Stimulated activated naive CD4-positive, alpha-beta T cell (primary cell): Measurements from ENCODE around the gene OPRM1.

Experiments
- DNase-seq, 6 experiments: peaks; one replicate each; lab custom pipeline; 2025; lab: John Stamatoyannopoulos, UW

Gene OPRM1

DNA sequence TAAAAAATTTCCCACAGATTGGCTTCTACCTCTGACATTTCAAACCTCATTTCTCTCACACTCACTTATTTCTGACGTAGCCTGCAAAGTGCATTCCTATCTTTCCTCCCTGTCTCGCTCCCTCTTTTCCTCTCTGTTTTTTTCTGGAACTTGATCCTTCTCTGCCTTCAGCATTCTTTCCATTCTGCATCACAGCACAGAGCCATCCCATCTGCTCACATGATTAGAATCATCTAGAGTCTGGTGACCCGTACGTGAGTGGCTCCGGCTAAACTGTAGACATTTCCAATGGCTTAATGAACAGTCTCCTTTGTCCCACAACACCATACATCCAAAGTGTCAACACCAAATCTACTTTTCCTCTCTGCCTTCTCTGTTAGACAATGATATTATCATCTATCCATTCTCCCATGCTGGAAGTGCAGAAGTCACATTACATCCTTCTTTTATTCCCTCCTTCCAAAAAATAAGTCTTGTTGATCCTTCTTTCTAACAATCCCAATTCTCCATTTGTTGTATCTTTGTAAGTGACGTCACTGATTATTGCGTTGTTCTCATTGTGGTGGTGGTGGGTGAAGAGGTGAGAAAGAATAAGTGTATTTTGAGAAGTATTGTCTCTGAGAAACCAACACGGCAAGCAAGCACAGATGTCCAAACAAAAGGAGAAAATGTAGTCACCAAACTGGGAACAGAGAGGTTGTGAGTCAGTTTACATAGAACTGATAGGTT lies 41.6 kb downstream of the OPRM1 start:
- DNase-seq: no peak

DNA sequence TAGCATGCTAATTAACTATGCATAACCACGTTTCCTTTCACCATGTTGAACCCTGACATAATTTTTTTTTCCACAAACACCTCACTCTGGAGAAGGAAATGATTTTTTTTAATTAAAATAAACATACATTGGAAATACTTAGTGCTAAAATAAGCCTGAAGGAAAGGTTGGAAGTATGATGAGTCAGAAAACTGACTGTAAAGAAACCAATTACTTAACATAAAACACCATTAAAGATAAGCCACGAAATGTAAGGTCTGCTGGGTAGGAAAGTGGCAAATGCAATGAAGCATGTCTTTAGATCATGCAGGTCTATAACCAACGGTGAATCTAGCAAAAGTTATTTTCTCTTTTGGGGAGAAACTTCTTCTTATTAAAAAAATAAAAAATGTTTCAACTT lies 47.5 kb downstream of the OPRM1 start:
- no peak for DNase-seq

DNA sequence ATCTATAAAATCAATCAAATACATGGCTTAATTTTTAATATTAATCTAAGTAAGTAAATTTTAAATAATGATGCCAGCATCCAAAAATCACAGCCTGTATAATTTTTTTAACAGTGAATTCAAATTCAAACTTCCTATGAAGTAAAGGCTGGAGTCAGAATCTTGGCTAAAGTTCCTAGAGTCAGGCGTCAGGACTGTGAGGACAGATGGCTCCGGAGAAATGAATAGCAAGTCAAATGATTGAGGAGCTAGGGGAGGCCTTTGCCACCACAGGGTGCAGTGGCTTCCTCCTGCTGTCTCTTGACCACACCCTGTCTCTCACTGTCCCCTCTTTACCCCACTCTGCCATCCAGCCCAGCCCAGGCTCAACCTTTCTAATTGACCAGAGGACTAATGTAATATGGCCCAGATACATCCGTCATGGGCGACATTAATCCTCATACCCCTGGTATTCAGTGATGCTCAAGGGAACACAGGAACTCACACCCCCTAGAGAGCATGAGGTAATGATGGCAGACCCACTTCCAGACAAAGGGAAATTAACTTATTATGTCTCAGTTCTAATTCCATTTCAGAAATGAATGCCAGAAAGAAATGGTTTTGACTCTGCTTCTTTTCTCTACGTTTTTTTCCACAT lies 53.4 kb downstream of the OPRM1 start:
- no peak for DNase-seq

DNA sequence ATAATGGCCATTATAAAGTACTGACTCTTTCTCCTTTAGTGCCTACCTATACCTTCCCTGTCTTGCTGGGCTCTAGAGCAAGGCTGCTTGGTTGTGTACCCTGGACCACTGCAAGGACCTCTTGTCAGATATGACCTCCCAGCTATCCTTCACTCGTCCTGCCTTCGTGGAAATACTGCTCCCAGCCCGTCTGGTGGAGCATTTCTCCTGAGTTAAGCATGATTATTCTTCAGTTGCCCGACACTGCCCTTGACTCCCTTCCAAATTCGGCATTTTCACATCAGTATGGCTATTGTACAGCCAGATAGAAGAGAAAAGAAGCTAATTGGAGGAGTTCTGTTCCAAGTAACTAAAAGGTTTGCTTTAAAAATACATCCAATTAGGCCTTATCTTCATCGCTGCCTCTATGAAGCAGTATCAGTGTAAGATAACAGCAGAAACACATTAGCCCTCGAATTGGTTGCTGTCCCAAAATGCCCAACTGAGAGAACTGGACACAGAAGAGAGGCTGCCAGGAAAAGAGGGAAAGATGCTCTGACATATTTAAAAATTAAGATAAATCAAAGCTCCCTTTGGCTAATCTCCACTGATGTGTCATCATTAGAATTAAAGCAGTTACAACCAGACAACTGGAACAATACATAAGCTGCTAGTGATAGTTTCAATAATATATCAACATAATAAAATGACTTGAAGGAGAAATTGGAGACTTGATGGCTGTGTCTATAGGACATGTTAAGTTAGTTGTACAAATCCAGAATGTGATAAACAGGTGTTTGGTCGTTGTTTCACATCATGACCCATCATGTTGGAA lies 54.4 kb downstream of the OPRM1 start:
- no peak for DNase-seq

DNA sequence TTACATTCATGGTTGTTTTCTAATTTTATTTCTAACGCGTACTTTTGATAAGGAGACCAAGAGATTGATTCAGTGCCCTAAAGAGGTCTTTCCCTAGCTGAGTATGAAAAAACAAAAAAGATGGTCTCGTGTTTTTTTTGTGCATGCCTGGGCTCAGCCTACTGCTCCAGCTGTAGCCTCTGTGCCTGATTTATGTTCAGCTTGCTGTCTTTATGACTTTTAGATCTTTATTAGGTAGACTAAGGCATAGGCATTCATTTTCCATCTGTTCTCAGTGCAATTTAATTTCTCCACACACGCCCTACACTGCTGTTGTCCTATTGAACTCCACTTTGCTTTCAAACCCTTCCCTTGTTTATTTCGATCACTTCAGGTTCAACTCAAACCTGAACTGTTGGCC lies 56.5 kb downstream of the OPRM1 start:
- no peak for DNase-seq

DNA sequence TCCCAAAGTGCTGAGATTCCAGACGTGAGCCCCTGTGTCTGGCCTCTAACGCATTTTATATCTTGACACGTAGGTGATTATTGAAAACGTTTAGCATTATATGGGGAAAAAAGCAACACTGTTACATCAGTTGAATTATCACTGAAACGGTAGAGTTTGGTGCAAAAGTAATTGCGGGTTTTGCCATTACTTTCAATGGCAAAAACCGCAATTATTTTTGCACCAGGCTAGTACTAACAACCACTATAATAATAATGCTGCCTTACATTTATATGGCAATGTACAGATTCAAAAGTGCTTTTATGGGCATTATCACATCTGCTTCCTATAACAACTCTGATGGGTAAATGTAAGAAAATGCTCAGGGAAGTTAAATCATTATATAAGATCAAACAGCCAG lies 57.3 kb downstream of the OPRM1 start:
- no peak for DNase-seq

DNA sequence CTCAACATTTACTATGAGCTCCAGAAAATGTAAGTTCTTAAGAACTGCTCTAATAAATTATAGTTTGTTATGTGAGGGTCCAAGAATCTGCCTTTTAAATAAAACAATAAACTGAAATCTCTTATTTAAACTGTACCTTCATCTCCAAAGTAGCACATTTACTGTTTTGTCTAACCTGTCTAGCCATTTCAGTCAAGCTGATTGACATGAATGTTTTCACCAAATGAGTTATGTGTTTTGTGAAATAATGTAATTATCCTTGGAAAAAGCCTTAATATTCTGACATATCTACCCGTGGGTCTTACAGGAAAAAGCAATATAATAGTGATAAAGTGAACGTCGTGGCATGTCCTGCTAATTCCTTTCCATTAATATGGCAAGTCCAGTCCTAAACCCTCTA lies 57.8 kb downstream of the OPRM1 start:
- no peak for DNase-seq

DNA sequence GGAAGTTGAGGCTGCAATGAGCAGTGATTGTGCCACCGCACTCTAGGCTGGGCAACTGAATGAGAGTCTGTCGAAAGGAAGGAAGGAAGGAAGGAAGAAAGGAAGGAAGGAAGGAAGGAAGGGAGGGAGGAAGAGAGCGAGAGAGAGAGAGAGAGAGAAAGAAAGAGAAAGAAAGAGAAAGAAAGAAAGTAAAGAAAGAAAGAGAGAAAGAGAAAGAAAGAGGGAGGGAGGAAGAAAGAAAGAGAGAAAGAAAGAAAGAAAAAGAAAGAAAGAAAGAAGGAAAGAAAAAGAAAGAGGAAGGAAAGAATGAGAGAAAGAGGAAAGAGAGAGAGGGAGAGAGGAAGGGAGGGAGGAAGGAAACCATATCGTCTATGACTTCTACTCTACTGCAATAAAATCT lies 60.2 kb downstream of the OPRM1 start:
- DNase-seq: no peak

DNA sequence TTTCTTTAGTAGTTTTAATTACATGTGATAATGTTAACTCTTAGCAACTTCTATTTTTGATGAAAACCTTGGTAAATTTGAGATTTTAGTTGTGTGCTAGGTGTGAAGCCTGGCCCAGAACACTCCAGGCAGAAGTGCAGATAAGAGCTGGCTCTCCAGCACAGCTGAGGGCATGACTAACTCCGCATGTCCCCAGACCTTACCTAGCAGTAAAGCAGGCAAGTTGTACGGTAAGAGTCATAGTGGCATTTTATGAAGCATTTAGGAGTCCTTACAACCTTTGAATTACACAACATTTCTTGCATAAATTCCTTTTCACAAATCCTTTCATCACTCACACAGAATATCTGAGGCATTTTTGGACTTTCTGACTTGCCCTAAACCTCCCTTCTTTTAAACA lies 67.2 kb downstream of the OPRM1 start:
- no peak for DNase-seq

DNA sequence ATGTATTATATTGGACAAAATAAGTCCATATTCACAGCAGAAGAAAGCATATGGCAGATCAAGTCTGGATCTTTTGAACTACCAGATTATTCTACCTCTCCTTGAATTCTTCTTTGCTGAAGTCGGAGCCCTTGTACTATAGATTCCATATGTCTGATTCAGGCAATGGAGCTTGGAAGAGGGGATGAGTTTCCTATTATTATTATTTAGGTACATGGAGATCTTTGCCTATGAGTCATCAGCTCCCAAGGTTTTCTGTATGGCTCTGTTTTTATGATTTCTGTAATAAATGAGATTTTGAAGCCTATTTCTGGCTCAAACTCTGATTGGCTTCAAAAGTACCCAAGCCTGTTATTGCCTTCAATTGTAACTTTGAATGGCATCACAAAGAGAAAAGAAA lies 72.0 kb downstream of the OPRM1 start:
- no peak for DNase-seq

DNA sequence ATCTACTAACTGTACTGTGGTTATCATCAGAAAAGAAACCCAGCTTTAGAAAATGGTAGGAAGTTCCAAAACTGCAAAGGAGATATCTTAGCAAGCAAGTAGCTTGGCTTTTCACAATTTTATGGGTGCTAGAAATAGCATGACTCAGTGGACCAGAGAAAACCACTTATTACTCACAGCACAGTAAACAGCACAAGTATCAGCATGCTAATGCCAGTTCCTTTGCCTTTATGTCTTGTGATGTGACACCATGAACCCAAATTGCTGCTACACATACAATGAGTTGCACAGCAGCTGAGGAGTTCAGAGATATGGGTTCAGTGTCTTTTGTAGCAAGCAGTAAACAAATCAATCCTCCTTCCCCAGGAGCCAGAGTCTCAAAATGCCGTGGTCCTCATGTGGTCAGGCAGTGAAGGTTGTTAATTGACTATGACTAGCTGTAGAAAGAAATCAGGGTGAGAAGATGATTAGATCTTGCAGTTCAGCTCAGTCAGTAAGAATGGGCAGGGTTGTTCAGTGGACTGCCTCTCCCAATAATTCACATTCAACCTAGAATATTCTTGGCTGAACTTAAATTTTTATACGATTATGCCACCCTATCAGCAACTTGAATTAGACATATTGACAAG lies 73.3 kb downstream of the OPRM1 start:
- no peak for DNase-seq

DNA sequence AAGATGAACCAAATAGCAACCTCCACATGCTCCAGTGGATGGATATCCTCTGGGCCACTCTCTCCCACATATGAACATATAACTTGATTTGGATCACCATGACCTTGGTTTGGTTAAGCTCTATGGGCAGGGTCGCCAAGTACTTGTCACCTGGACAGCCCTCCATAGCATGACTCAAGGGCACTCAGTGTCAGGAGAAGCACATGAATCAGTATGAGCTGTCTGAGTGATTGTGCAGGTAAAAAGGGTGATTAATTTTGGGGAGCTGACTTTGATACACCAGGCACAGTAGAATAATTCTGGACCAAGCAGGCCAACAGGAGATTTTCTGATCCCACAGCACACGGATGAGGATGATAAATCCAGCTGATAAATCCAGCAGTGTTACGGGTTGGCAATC lies 74.4 kb downstream of the OPRM1 start:
- no peak for DNase-seq

DNA sequence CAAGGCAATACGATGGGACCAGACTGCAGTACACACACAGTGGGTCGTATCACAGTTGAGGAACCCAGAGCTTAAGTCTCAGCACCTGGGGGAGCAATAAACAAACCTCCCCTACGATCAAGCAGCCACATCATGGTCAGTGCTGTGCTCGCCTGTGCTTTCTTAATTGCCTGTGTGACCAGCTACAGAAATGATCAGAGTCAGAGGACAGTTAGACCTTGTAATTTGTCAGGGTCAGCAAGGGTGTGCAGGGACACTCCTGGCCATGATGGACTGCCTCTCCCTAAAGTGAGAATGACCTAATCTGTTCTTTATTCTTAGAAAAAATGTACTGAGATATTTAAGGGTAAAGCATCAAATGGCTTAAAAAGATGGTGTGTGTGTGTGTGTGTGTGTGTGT lies 78.4 kb downstream of the OPRM1 start:
- DNase-seq: no peak

DNA sequence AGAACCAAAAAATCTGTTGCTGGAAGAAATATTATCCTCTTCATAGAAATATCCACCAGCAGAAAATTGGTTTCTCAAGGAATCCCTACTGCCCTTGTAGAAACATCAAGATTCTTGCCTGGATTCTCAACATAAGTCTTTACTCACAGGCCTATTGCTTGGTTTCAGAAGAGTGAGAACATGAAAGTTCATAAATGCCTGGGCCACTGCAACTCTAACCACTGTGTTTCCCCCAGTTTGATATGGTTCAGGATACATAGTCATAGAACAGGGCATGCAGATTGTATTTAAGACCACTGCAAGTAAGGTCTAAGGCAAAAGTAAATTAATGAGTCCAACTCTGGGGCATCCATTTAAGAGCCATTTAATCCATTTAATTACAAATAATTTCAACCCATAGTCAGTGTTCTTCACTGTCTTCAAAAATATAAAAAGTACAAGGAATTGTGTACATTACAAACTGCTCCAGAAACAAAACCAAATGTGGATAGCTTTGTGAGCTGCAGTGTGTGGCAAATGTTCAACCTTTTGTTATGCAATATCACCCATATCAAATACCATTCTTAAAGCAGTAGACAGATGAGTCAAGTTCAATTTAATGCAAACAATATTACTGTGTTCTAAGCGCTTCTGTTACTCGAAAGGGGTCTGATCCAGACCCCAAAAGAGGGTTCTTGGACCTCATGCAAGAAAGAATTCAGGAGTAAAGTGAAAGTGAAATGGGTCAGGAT lies 83.3 kb downstream of the OPRM1 start:
- no peak for DNase-seq

DNA sequence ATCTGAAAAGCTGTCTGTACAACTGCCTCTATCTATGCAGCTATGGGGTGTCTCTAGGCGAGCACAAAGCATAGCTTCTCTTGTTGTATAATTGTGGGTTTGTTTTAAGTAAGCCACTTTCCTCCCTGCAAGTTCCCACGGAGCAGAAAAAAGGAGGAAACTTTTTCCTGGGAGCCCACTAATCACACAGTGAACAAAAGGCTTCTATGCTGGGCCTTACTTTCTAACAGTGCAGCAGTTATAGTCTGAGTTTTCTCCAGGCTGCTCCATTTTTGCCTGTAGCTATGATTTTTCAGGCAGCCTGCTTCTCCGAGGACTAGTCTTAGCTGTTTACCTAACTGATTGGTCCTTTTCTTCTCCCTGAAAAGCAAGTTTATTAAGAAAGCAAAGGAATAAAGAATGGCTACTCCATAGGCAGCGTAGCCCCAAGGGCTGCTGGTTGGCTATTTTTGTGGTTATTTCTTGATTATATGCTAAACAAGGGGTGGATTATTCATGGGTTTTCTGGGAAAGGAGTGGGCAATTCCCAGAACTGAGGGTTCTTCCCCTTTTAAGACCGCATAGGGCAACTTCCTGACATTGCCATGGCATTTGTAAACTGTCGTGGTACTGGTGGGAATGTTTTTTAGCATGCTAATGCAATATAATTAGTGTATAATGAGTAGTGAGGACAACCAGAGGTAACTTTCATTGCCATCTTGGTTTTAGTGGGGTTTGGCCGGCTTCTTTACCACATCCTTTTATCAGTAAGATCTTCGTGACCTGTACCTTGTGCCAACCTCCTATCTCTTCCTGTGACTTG lies 84.3 kb downstream of the OPRM1 start:
- DNase-seq: no peak

DNA sequence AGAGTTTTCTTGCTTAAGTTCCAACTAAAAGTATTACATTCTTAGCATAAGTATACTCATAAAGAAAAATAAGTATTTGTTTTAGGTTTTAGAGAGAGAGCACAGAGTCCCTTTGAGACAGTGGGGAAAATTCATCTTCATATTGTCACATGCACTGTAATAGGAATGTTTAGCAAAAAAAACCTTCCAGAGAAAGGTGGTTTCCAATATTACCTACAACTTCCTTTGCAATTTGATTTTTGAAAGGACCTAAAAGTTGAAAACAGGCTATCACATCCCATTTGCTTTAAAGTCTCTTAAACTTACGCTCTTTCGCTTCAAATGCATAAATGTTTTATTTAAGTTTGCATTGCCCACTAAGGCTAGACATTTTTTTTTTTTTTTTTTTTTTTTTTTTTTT lies 86.4 kb downstream of the OPRM1 start:
- DNase-seq: no peak

DNA sequence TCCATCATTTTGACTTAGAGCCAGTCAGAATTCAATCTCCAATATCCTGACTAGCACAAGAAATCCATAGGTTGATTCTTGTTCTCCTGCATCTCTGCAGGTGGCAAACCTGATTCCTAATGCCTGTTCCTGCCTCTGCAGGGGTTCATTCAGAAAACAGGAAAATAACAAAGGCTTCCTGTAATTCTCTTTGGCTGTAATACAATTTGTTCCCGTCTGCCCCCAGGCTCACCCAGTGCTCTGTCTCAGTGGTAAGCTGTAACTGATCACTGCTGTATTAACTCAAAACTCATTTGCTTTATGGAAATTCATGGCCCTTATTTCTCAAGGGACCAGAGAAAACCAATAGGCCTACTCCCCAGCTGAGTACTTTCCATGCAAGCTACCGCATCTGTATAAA lies 88.6 kb downstream of the OPRM1 start:
- DNase-seq: no peak

DNA sequence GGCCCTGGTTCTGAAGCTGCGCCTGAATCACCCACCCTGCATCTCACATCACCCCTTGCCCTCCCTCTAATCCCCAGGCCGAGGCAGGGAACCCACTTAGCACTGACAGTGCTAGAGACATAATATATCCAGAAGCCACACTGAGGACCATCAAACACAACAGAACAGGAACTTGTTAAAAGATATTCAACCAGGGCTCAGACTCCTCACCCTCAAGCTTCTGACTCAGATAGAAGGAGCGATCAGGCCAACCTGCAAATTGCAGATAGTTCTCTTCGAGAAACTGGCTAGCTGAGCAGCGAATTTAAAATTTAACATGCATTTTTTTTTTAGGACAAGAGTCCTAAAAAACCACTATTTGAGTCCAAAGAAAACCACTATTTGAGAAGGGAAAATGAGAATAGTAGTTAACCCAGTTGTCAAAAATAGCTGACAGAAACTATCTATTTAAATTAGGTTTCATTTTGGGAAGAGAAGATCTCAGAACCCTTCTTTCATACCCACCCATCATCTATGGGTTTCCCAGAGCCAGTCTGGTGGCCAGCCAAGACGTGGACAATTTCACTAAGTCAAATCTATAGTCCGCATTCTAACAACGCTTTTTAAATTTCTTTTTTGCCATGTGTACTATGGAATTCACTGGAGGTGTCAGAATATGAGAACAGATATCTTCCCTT lies 95.6 kb downstream of the OPRM1 start:
- DNase-seq: no peak

DNA sequence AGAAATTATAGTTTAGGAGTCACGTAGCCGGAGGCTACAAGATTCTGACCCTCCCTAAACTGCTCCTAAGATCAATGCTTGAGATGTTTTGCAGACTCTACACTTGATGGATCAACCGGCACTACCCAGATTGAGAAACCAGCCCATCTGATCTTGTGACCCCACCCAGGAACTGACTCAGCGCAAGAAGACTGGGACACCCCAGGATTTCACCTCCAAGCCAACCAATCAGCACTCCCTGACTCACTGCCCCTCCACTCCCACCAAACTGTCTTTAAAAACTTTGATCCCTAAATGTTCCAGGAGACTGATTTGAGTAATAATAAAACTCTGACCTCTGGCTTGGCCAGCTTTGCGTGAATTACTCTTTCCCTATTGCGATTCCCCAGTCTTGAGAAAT lies 99.8 kb downstream of the OPRM1 start:
- no peak for DNase-seq

DNA sequence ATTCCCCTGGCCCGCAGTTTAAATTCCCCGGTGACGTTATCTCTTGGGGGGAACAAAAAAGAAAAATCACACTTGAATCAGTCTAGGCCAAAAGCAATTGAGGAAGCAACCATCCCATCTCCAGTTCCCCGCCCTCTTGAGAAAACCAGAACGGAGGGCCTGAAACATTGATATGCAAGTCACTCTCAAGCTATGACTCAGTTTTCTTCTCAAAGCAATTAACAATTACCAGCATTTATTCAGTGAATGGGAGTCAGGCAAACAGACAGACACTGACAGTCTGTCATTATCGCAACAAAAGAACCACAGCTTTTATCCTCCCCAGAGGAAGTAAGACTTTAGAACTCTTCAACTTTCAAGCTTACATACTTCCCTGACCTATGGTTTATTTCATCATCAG lies 100.9 kb downstream of the OPRM1 start:
- no peak for DNase-seq

DNA sequence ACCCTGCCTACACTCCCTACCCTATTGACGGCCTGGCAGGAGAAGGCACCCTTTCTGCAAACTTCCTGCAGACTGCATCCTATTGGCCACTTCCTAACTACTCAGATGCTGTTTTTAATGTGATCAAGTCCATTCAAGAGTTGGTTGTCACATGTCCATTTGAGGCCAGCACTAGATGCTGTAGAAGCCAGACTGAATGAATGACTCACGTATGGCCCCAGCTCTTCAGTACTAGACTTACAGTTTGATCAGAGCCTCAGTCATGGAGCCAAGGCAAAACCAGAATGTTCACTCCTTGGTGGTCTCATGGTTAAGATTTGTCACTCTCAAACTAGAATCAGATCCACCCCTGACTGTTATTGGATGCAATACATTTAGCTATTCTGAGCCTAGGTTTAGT lies 101.7 kb downstream of the OPRM1 start:
- DNase-seq: no peak
